ENCODE results near the gene TMEM192.
A peak's percentile ranks its signal among the peaks of the same experiment; 100 is the strongest.
"Not testable (repeated sequence)": the region's sequence is repeated elsewhere in the genome, so short reads cannot be mapped to it uniquely, and the experiment has no call there.

The TMEM192 gene

DNA sequence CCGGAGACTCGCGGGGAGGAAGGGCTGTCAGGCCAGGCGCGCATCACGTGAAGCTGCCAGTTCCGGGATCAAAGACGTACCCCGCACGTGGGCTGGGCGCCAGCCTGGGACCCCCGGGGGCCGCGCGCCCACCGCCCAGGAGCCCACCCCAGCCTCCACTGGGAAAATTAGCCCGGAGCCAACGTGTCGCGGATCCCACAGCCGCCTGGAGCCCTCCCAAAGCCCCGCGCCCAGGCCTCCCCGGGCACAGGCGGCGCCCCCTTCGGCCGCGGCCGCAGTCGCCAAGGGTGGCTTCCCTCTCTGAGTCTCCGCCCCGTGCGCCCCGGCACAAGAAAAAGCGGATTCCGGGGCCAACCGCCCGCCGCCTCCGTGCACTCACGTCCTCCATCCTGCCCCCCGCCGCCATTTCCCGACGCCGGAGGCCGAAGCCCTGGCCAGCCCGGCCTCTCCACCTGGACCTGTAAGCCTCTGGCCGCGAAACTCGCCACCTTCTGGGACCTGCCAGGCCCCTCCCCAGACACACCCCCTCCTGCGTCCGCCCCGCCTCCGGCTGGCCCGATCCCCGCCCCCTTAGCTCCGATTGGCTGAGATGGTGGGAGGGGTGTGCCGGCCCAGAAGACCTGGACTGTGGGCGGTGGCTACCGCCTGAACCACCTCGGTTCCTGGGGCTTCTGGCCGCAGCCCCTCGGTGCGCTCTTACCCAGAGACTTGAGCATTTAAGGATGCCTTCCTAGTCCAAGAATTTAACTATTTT lies at the start of gene TMEM192:
Gene TMEM192 (minus strand): TSS at position 493 of the 754 bp plus-strand sequence. CDS start 87 bp downstream, at position 406.
- peak; percentile 86 to 95 for DNase-seq

DNA sequence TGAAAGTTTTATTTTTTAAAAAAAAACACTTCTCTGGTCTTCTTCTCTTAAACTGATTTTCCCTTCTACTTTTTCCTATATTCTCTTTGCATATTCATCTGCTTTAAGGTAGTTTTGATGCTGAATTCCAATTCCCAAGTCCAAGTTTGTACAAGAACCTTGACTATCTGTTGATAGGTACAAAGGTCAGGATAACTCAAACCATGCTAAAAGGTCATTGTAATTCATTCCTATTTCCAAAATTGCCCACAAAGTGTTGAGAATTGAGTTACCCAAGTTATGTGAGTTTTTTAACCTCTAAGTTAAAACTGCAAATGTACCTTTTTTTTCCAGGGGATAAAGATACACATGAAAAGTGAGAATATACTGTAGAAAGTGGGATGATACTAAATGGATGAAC lies 46.1 kb upstream of the TMEM192 start:
- no peak for DNase-seq

DNA sequence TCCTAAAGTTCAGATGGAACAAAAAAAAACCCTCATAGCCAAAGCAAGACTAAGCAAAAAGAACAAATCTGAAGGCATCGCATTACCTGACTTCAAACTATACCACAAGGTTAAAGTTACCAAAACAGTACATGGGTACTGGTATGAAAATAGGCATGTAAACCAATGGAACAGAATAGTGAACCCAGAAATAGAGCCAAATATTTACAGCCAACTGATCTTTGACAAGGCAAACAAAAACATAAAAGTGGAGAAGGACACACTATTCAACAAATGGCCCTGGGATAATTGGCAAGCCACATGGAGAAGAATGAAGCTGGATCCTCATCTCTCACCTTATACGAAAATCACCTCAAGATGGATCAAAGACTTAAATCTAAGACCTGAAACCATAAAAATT lies 44.2 kb upstream of the TMEM192 start:
- DNase-seq, result no peak

DNA sequence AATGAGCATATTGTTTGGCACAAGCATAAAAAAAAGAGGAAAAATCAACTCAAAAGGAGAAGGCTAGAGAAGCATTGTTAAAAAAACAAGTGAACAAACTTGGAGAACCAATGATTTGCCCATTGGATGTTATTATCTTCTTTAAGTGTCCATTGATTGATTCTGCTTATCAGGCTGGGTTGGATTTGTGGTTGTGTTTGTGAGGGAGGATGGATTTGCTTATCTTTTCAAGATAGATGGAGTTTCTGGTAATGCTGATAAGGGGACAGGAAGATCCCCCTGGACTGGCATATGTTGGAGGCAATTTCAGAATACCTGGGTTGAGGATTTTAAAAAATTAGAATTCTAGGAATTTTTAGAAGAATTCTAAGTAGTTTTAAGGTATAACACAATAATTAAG lies 41.8 kb upstream of the TMEM192 start:
- no peak for DNase-seq

DNA sequence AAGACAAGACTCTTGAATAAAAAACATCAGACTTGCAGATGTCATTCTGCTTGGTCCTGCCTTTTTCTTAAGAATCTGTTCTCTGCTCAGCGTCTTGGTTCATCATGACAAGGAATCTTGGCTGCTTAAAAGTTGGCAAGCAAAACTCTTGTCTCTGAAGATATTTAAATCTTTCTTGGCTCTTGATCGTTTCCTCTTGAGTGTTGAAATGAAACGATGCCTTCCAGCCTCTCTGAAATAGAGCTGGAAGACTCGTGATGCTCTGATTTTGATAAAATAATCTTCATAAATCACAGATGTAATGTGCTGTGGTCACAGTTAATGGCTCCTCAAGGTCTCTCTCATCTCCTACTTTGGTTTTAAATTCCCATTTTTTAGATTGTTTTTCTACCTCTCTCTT lies 39.9 kb upstream of the TMEM192 start:
- no peak for DNase-seq

DNA sequence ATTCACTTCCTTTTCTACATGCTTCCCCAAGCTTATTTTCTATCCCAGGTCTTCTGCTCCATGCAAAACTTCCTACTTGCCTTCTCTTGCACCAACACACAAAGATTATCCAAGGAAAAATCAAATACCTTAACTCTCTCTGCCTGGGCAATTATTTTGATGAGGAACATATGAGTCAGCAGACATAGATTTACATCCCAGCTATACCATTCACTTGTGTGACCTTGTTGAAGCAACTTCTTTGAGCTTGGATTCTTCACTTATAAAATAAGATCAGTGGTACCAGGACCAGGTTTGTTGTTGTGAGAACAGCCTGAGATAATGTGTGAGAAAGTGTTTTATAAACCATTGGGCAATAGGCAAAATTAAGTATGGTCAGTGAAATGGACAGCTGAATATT lies 39.1 kb upstream of the TMEM192 start:
- no peak for DNase-seq

DNA sequence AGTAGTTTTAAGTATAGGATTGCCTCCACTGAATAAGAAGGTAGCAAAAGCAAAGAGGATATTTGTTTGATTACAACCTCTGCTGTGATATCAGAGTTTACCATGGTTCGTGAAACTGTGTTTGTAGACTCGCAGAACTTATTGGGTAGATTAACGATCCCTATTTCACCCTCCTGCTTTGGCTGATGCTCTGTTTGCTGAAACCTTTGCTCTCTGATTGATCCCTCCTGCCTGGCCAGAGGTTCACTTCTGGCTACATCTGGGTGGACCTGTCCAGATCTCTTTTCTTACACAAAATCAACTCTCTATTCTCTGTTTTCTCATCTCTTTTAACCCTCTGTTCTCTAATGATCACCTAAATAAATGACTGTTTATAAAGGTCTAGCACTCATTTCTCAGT lies 37.9 kb upstream of the TMEM192 start:
- DNase-seq, result no peak

DNA sequence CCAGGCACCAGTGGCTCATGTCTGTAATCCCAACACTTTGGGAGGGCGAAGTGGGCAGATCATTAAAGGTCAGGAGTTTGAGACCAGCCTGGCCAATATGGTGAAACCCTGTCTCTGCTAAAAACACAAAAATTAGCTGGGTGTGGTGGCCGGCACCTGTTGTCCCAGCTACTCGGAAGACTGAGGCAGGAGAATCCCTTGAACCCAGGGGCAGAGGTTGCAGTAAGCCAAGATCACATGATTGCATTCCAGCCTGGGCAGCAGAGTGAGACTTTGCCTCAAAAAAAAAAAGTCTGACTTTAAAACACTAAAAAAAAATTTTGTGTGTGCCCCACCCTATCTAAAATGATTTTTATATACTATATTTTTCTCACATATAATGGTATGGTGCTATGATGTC lies 26.2 kb upstream of the TMEM192 start:
- no peak for DNase-seq

DNA sequence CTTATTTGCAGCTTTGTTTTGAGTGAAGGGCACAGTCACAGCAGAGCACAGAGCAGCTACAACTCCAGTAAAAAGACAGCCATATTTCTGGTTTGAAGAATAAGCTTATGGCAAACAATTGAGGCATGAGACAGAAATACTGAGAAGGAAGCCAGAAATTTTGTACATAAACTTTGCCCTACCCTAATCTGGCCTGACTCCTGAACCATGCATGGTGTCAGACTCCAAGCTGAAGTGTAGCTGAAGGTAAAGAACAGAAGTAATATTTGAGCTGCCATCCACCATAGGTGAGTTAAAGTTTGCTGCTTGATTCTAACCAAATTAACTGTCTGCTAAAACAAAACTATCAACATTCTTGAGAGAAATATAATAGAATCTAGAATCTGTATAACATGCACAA lies 24.5 kb upstream of the TMEM192 start:
- DNase-seq, result no peak

DNA sequence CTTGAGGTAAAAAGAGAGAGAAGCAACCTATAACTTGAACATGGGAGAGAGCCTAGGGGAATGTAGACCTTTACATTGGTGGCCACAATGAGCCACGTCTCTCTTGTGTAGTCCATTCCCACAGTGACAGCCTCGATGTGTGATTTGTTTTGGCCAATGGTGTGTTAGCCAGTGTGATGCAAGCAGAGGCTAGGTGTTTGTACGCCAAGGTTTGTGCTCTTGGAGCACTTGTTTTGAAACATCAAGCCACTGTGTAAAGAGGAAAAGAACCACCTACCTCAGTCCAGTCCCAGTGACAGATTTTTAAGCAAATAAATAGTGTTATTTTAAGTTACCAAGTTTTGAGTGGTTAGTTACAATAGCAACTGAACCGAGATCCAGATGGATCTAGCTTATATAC lies 23.9 kb upstream of the TMEM192 start:
- DNase-seq, result no peak

DNA sequence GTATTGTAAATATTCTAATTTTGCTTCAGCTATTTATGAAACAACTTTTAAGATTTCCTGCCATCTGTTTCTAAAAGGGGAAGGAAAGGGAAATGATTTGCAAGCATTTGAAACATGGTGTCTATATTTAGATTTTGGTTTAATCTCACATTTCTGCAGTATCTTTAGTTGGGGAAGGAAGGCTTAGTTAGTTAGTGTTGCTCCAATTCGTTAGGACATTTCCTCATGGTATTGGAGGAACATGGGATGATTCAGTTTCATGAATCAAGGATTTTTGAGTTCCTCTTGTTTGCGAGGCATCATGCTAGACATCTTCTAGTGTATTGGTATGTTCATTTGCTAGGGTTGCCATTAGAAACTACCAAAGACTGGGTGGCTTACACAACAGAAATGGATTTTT lies 20.5 kb upstream of the TMEM192 start:
- DNase-seq, result no peak

DNA sequence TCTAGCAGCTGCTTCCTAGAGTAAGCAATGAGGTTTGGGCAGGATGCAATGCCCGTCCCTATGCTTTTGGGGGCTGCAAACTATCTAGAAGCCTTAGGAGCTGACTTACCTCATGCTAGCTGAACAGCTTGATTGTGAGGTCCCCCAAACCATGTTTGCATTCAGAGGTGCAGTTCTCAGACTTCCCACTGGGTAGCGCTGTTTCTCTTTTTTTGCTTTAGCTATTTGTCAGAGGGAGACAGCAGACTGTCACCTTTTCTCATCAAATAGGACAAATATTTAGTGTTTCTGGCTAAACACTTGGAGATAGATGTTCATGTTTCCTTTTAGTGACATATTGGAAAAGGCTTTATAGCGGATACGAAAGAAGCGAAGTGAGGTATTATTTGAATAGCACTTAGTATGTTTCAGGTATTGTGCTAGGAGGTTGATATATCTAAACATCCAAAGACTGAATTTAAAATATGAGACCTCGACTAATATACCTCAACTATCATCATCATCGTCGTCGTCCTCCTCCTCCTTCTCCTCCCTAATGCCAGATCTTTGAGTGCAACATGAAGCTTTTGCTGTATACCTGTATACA lies 18.7 kb upstream of the TMEM192 start:
- DNase-seq, result peak; percentile 24 to 76

DNA sequence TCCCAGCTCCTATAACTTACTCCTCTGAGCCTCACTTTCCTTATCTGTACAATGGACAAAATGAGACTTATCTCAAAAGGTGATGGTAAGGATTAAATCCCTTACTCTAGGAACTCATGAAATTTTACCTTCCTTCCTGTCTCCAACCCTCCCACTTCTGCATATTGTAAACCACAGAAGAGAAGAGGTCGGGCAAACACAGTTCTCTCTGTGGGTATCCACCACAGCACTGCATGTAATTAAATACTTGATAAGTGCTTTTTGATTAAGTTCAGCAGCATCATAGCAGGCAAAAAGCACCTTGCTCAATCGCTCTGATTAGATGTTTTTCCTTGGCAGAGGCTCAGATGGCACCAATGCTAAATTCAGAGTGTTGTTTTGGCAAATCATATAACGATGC lies 17.3 kb upstream of the TMEM192 start:
- DNase-seq, result no peak

DNA sequence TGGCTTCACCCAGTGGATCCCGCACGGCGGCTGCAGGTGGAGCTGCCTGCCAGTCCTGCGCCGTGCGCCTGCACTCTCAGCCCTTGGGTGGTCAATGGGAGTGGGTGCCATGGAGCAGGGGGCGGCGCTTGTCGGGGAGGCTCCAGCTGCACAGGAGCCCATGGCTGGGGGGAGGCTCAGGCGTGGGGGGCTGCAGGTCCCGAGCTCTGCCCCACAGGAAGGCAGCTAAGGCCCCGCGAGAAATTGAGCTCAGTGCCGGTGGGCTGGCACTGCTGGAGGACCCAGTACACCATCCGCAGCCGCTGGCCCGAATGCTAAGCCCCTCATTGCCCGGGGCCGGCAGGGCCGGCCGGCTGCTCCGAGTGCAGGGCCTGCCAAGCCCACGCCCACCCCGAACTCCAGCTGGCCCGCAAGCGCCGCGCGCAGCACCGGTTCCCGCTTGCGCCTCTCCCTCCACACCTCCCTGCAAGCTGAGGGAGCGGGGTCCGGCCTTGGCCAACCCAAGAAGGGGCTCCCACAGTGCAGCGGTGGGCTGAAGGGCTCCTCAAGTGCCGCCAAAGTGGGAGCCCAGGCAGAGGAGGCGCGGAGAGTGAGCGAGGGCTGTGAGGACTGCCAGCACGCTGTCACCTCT lies 13.3 kb upstream of the TMEM192 start:
- DNase-seq, result not testable (repeated sequence)

DNA sequence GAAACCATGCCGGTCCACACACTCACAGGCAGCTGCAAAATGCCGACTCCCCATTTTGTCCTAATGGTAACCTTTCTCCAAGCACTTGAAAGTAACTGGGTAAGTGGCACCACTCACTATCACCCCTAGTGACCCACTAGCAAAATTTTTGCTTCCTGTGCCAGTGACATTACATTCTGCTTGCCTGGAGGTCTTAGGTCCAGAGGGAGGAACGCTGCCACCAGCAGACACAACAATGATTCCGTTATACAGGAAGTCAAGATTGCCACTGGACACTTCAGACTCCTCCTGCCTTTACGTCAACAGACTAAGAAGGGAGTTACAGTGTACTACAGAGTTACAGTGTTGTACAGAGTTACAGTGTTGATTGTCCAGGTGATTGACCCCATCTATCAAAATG lies 11.8 kb upstream of the TMEM192 start:
- no peak for DNase-seq

DNA sequence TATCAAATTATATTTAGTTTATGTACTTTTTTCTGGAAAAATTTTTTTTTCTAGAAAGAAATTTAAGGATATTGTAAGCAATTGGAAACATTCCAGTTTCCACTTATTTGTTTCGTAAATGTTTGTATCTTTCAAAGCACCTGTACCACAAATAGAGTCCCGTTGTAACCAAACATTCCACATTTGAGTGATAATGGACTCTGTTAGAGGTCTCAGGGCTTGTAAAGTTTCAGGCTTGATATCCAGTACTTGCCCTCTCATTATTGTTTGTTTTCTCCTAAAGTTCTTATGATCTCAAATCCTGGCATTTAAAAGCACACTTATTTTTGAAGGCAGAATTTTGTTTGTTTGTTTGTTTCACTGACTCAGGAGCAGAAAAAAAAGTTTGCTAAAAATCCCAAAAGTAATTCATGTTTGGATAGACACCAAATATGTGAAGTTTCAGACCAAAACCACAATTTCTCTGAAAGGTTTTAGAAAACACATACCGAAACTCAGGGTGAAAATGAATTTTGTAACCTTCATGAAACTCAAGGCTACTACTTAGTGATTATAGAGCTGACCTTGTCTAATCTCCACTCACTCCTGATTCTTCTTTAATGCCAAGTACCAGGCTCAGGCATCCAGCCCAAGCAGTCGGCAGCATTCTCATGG lies 5.7 kb upstream of the TMEM192 start:
- DNase-seq, result no peak

DNA sequence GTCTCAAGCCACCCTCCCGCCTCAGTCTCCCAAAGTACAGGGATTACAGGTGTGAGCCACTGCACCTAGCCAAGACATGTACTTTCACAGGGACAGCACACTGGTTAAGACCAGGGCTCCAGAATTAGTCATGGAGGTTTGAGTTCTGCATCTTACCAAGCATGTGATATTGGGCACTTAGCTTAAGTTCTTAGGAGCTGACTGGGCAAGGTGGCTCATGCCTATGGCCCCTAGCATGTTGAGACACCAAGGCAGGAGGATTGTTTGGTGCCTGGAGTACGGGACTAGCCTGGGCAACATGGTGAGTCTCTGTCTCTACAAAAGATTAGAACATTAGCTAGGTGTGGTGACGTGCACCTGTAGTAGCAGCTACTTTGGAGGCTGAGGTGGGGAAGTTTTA lies 2.6 kb upstream of the TMEM192 start:
- no peak for DNase-seq

DNA sequence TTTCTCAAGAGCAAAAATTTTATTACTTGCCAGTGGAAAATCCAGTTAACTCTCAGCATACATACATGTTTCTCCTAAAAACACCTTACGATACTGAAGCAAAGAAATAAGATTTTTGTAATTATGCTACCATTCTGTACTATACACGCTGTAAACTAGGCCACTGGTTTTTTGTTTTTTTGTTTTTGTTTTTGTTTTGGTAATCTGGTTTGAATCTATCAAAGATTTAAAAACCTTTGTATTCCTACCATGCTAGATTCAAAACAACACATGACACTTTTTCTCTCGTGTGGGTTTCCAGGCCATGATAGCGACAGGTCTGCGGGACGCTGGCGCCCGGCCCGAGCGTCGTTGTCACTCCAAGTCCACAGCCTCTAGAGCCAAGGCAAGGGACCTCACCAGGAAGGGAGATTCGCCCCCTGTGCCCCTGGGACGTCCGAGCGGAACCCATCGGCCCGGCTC lies 723 bp downstream of the TMEM192 start:
- no peak for DNase-seq

DNA sequence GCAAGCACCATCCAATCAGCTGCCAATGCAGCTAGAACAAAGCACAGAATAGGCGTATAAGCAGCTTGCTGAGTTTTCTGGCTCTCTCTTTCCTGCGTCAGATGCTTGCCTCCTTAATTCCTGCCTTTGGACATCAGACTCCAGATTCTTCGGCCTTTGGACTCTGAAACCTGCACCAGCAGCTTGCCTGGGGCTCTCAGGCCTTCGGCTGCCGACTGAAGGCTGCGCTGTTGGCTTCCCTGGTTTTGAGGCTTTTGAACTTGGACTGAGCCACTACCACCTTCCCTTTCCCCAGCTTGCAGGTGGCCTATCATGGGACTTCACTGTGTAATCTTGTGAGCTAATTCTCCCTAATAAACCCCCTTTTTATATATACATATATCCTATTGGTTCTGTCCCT lies 6.1 kb downstream of the TMEM192 start:
- DNase-seq, result no peak

DNA sequence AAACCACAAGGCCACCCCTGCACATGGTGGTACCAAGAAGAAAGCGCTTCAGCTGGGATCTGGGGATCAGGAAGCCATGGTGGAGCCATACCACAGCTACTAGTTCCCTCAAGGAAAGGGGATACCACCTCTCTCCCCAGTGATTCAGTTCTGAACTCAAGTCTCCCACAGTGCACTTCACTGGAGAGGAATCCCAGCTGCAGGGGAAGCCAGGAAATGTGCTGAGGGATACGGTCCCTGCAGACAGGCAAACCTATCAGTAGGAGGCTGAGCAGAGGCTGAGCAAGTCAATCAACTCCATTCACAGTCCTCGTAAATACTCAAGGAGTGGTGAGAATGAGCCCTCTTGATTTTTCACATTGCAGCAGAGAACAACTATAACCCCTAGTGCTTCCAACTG lies 11.0 kb downstream of the TMEM192 start:
- no peak for DNase-seq

DNA sequence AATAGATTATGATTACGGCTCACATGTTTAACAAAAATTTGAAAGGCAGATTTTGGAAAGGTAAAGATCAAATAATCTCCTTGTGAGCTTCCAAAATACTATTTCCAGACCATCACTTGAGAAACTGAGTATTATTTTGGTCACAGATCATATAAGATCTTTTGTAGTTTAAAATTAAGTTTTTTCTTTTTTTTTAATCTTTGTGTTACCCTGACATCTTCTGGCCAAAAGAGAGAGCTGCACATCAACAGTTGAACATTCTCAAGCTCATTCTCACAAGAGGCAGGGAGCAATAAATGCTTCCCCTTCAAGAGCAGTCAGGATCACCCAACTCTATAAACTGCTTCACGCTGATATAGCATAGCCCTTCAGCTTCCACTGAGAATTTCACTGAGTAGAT lies 15.9 kb downstream of the TMEM192 start:
- peak in 1 of 2 experiments; percentile 36 for DNase-seq

DNA sequence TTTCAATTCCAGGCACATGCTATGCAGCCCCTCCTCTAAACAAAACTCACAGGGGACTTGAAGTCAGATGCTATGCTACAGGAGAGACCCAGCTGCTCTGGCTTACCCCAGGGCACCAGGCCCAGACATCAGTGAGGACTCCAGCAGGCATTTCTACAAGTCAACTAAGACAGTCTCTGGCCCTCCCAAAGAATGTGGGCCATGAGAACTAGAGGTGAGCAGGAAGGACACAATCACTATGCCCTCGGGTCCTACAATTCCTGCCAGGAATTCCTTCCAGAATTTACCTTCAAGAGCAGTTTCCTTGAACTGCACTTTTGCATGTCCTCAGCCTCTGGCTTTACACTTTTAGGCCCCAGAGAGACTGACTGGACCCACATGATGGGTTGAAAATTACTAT lies 17.4 kb downstream of the TMEM192 start:
- DNase-seq, result no peak

DNA sequence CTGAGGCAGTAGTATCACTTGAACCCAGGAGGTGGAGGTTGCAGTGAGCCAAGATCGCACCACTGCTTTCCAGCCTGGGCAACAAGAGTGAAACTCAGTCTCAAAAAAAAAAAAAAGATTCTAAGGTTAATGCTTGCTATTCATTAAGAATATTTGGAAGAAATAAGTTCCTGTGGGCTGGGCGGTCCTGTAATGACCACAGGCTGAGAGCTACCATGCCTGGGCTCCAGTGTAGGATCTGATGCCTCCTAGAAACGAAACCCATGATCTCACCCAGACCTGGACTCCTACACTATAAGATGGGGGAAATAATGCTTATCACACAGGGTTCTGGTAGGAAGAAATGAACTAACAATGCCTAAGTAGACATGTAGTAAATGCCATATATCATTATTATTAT lies 17.8 kb downstream of the TMEM192 start:
- no peak for DNase-seq

DNA sequence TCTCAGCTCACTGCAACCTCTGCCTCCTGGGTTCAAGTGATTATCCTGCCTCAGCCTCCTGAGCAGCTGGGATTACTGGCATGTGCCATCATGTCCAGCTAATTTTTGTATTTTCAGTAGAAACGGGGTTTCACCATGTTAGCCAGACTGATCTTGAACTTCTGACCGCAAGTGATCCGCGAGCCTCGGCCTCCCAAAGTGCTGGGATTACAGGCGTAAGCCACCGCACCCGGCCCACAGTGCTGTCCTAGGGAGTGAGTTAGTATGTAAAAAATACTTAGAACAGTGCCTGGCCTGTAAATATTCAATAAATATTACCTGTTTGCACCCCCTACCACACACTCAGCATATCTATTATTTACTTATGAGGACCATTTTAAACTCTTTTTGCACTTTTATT lies 20.5 kb downstream of the TMEM192 start:
- DNase-seq, result not testable (repeated sequence)
